ENCODE results near the gene ASXL1.

The ASXL1 gene

DNA sequence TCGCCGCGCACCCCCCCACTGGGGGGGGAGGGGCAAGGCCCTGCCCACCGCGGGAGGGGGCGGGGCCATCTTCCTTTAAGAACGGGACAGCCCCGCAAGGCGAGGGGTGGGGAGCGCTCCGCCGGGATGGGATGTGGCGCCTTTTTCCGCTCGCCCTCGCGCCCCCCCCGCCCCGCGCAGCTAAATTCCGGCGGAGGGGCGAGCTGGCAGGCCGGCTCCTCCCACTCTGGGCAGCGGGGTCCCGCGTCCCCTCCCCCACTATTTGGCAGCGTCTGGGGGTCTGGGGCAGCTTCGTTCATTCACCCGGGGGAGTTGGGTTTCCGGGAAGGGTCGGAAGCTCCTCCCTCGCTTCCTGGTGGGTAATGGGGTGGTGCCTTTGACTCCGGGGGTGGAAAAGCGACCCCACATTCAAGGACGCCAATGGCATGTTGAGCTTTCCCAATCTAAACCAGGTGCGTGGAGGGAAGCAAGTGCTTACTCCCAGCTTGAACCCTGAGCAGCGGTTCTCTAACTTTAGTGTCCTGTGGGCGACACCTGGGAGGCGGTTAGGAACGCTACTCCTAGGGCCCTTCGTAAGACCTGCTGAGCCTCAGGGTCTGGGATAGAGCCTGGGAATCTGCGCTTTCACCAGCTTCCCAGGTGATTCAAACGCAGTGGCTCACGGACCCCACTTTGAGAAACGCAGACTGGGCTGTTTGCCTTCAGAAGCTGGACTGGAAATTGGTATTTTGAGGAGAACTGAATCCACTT is 927 bp downstream of the ASXL1 start:
- Histone ChIP-seq H4K91ac (ENCODE audit: low read depth, low read length) (peak overlapping the region; percentile 74), H3K36me3 (ENCODE audit: control insufficient read depth in 1 of 2, insufficient read depth in 2 of 2, low read length in 2 of 2) (peaks cover 0 to 3% of the 10 kb centered on the region in 2 experiments), H3K4me1 (ENCODE audit: control insufficient read depth in 1 of 2, insufficient read depth in 2 of 2, low read length in 2 of 2) (peaks cover 0 to 10% of the 10 kb centered on the region in 2 experiments), H2BK5ac (ENCODE audit: low read depth, low read length, poor library complexity) (peak overlapping the region; percentile 78), H3K23ac (ENCODE audit: low read length) (no peak overlapping the region), H3K9me3 (ENCODE audit: insufficient read depth, low read depth, low read length) (no peaks in the 10 kb centered on the region), H2AFZ (ENCODE audit: insufficient read depth, low read length, poor library complexity) (peak overlapping the region; percentile 51), H3K4ac (ENCODE audit: low read depth, low read length) (peak overlapping the region; percentile 99), H3K14ac (ENCODE audit: low read length) (peak overlapping the region; percentile 86), H3K4me2 (ENCODE audit: low read length) (peak overlapping the region; percentile 71), H4K8ac (ENCODE audit: low read depth, low read length) (peak overlapping the region; percentile 79), H3K27ac (ENCODE audit: low read depth, low read length) (peak overlapping the region; percentile 99), H3K79me2 (ENCODE audit: control insufficient read depth, insufficient read depth, low read length, poor library complexity) (peaks cover 23% of the 10 kb centered on the region), H3K79me1 (ENCODE audit: low read length) (peaks cover 16% of the 10 kb centered on the region), H3K27me3 (ENCODE audit: insufficient read depth, low read length) (no peaks in the 10 kb centered on the region), H2BK120ac (ENCODE audit: insufficient read depth, low read length, poor library complexity) (peak overlapping the region; percentile 62), H3K4me3 (ENCODE audit: low read depth, low read length) (peak overlapping the region; percentile 94), H3K9ac (ENCODE audit: low read length) (peak overlapping the region; percentile 51), H4K12ac (ENCODE audit: low read depth, low read length) (peak overlapping the region; percentile 21), H2AK5ac (ENCODE audit: low read length) (peak overlapping the region; percentile 1), H2BK12ac (ENCODE audit: low read length) (peak overlapping the region; percentile 16), H3K18ac (ENCODE audit: low read length) (peak overlapping the region; percentile 70)
- DNase-seq, result peak; percentile 46 to 61
- WGBS (ENCODE audit: extremely low coverage, insufficient coverage, insufficient read length), result no CpG with 5 or more reads among the region's 46 CpGs

DNA sequence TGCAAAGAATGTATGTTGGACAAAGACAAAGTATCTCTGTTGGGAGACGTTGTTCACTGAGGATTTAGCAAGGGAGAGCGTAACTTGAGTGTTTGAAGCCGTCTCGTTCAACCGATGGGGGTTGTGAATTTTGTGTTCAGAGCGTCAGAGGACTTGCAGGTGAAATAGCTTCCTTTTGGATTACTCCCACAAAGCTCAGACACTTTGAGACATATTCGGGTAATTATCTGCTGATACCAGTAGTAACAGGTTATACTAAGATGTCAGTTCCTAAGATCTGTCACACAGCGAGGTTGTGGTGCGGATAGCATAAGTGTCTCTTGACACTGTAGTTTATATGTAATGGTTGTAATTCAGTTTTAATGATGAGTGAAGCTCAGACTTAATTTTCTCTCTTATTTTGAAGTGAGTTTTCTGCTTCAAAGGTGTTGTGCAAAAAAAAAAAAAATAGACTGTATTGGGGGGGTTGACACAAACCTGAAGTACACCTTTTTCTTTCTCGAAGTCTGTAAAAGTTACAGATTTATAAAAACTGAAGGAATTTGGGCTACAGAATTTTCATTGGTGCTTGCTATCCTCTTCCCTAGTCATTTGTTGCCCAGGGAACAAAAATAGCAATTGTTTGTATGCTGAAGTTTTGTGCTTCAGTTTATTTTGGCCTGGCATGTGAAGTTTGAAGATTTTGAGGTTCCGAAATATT is 1.7 kb downstream of the ASXL1 start:
- Histone ChIP-seq H3K4me1 (ENCODE audit: control insufficient read depth in 1 of 2, insufficient read depth in 2 of 2, low read length in 2 of 2) (peaks cover 0 to 10% of the 10 kb centered on the region in 2 experiments), H2AFZ (ENCODE audit: insufficient read depth, low read length, poor library complexity) (no peak overlapping the region), H3K23ac (ENCODE audit: low read length) (no peak overlapping the region), H3K79me1 (ENCODE audit: low read length) (peaks cover 16% of the 10 kb centered on the region), H4K12ac (ENCODE audit: low read depth, low read length) (no peak overlapping the region), H3K18ac (ENCODE audit: low read length) (no peak overlapping the region), H2BK12ac (ENCODE audit: low read length) (no peak overlapping the region), H2BK120ac (ENCODE audit: insufficient read depth, low read length, poor library complexity) (no peak overlapping the region), H3K4me2 (ENCODE audit: low read length) (peak overlapping the region; percentile 71), H3K4ac (ENCODE audit: low read depth, low read length) (peak overlapping the region; percentile 99), H2AK5ac (ENCODE audit: low read length) (no peak overlapping the region), H3K4me3 (ENCODE audit: low read depth, low read length) (peak overlapping the region; percentile 94), H3K14ac (ENCODE audit: low read length) (no peak overlapping the region), H3K79me2 (ENCODE audit: control insufficient read depth, insufficient read depth, low read length, poor library complexity) (peaks cover 25% of the 10 kb centered on the region), H3K27ac (ENCODE audit: low read depth, low read length) (peak overlapping the region; percentile 99), H4K8ac (ENCODE audit: low read depth, low read length) (no peak overlapping the region), H3K9me3 (ENCODE audit: insufficient read depth, low read depth, low read length) (no peaks in the 10 kb centered on the region), H3K27me3 (ENCODE audit: insufficient read depth, low read length) (no peaks in the 10 kb centered on the region), H4K91ac (ENCODE audit: low read depth, low read length) (no peak overlapping the region), H2BK5ac (ENCODE audit: low read depth, low read length, poor library complexity) (no peak overlapping the region), H3K36me3 (ENCODE audit: control insufficient read depth in 1 of 2, insufficient read depth in 2 of 2, low read length in 2 of 2) (peaks cover 0 to 3% of the 10 kb centered on the region in 2 experiments), H3K9ac (ENCODE audit: low read length) (peak overlapping the region; percentile 51)
- peak; percentile 26 to 54 for DNase-seq
- no CpG with 5 or more reads among the region's 11 CpGs for WGBS (ENCODE audit: extremely low coverage, insufficient coverage, insufficient read length)

DNA sequence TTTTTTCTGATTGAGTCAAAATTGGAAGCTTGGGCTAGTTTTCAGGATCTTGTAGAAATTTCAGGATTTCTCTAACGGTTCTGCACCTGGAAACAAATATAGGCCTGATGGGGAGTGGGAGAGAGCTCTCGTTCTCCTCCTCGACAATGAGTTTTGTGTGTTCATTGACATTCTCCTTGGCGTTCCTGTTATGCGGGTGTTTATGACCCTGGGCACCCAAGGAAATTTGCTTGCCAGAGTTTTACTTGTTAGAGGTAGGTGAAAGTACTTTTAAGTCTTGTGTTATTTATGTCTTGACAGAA is 2.2 kb downstream of the ASXL1 start:
- H3K23ac ChIP-seq (ENCODE audit: low read length), result no peak overlapping the region
- DNase-seq, result no peak
- peaks cover 0 to 7% of the 10 kb centered on the region in 2 experiments for H3K4me1 ChIP-seq (ENCODE audit: control insufficient read depth in 1 of 2, insufficient read depth in 2 of 2, low read length in 2 of 2)
- no peaks in the 10 kb centered on the region for H3K27me3 ChIP-seq (ENCODE audit: insufficient read depth, low read length)
- H3K18ac ChIP-seq (ENCODE audit: low read length), result no peak overlapping the region
- H3K14ac ChIP-seq (ENCODE audit: low read length), result no peak overlapping the region
- H3K4me3 ChIP-seq (ENCODE audit: low read depth, low read length), result no peak overlapping the region
- no peak overlapping the region for H2AK5ac ChIP-seq (ENCODE audit: low read length)
- WGBS (ENCODE audit: extremely low coverage, insufficient coverage, insufficient read length), result no CpG with 5 or more reads among the region's 5 CpGs
- no peak overlapping the region for H3K27ac ChIP-seq (ENCODE audit: low read depth, low read length)
- no peak overlapping the region for H2AFZ ChIP-seq (ENCODE audit: insufficient read depth, low read length, poor library complexity)
- H4K8ac ChIP-seq (ENCODE audit: low read depth, low read length), result no peak overlapping the region
- peaks cover 0 to 3% of the 10 kb centered on the region in 2 experiments for H3K36me3 ChIP-seq (ENCODE audit: control insufficient read depth in 1 of 2, insufficient read depth in 2 of 2, low read length in 2 of 2)
- H3K9me3 ChIP-seq (ENCODE audit: insufficient read depth, low read depth, low read length), result no peaks in the 10 kb centered on the region
- H3K79me2 ChIP-seq (ENCODE audit: control insufficient read depth, insufficient read depth, low read length, poor library complexity), result peaks cover 25% of the 10 kb centered on the region
- no peak overlapping the region for H2BK5ac ChIP-seq (ENCODE audit: low read depth, low read length, poor library complexity)
- H4K12ac ChIP-seq (ENCODE audit: low read depth, low read length), result no peak overlapping the region
- no peak overlapping the region for H2BK12ac ChIP-seq (ENCODE audit: low read length)
- no peak overlapping the region for H2BK120ac ChIP-seq (ENCODE audit: insufficient read depth, low read length, poor library complexity)
- no peak overlapping the region for H3K9ac ChIP-seq (ENCODE audit: low read length)
- H3K79me1 ChIP-seq (ENCODE audit: low read length), result peaks cover 16% of the 10 kb centered on the region
- H3K4ac ChIP-seq (ENCODE audit: low read depth, low read length), result peak overlapping the region; percentile 95
- H4K91ac ChIP-seq (ENCODE audit: low read depth, low read length), result no peak overlapping the region
- H3K4me2 ChIP-seq (ENCODE audit: low read length), result peak overlapping the region; percentile 50

DNA sequence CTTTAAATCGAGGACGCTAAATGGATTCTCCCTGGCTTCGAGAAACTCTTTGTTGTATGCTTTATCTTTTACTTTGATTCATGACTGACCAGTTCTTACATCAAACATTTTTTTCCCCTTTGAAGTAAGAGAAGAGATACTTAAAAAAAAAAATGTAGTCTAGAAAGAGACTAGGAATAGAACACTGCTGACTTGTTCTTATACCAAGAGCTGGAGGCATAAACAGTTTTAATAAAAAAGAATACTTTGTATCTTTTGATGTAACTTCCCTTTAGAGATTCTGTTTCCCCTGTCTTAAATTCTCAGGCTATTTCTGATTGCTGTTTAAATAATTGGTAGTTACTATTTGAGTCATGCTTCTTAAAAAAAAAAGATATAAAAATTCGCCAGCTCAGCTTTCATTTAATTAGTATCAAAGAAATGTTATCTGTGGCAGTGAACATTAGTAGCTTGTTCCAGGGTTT is 4.8 kb downstream of the ASXL1 start:
- peaks cover 28% of the 10 kb centered on the region for H3K79me2 ChIP-seq (ENCODE audit: control insufficient read depth, insufficient read depth, low read length, poor library complexity)
- H3K18ac ChIP-seq (ENCODE audit: low read length), result no peak overlapping the region
- H3K4ac ChIP-seq (ENCODE audit: low read depth, low read length), result peak overlapping the region; percentile 77
- no peak overlapping the region for H4K91ac ChIP-seq (ENCODE audit: low read depth, low read length)
- DNase-seq, result no peak
- H3K4me2 ChIP-seq (ENCODE audit: low read length), result no peak overlapping the region
- H3K4me1 ChIP-seq (ENCODE audit: control insufficient read depth in 1 of 2, insufficient read depth in 2 of 2, low read length in 2 of 2), result peaks cover 0 to 4% of the 10 kb centered on the region in 2 experiments
- no peak overlapping the region for H2AFZ ChIP-seq (ENCODE audit: insufficient read depth, low read length, poor library complexity)
- no peak overlapping the region for H2AK5ac ChIP-seq (ENCODE audit: low read length)
- no peak overlapping the region for H3K9ac ChIP-seq (ENCODE audit: low read length)
- no peak overlapping the region for H2BK120ac ChIP-seq (ENCODE audit: insufficient read depth, low read length, poor library complexity)
- H3K9me3 ChIP-seq (ENCODE audit: insufficient read depth, low read depth, low read length), result no peaks in the 10 kb centered on the region
- H3K23ac ChIP-seq (ENCODE audit: low read length), result no peak overlapping the region
- H3K27ac ChIP-seq (ENCODE audit: low read depth, low read length), result no peak overlapping the region
- H4K8ac ChIP-seq (ENCODE audit: low read depth, low read length), result no peak overlapping the region
- H3K27me3 ChIP-seq (ENCODE audit: insufficient read depth, low read length), result no peaks in the 10 kb centered on the region
- H2BK5ac ChIP-seq (ENCODE audit: low read depth, low read length, poor library complexity), result no peak overlapping the region
- peaks cover 10% of the 10 kb centered on the region for H3K79me1 ChIP-seq (ENCODE audit: low read length)
- H3K14ac ChIP-seq (ENCODE audit: low read length), result no peak overlapping the region
- no CpG with 5 or more reads among the region's 4 CpGs for WGBS (ENCODE audit: extremely low coverage, insufficient coverage, insufficient read length)
- no peak overlapping the region for H2BK12ac ChIP-seq (ENCODE audit: low read length)
- no peak overlapping the region for H4K12ac ChIP-seq (ENCODE audit: low read depth, low read length)
- no peak overlapping the region for H3K4me3 ChIP-seq (ENCODE audit: low read depth, low read length)
- peaks cover 0 to 5% of the 10 kb centered on the region in 2 experiments for H3K36me3 ChIP-seq (ENCODE audit: control insufficient read depth in 1 of 2, insufficient read depth in 2 of 2, low read length in 2 of 2)

All from trophoblast cell (in vitro differentiated cells and primary cell).